NCI-H187 treated with DMSO at 0.1 percent for 48 hours (cell line): ENCODE results near the gene GRB10.

ENCODE experiments used
- DNase-seq: peaks from one replicate; lab custom pipeline; 2025; lab: John Stamatoyannopoulos, UW

The GRB10 gene

GRCh38 chr7:50718876-50719275 is 63.8 kb downstream of the GRB10 start:
- DNase-seq, result no peak

GRCh38 chr7:50718311-50718710 is 64.4 kb downstream of the GRB10 start:
- no peak for DNase-seq

GRCh38 chr7:50717181-50717580 is 65.5 kb downstream of the GRB10 start:
- no peak for DNase-seq

GRCh38 chr7:50714857-50715256 is 67.8 kb downstream of the GRB10 start:
- no peak for DNase-seq

GRCh38 chr7:50713123-50713965 is 69.4 kb downstream of the GRB10 start:
- no peak for DNase-seq

- DNase-seq, result no peak
These were observed 70.2 kb downstream of the GRB10 start for GRCh38 chr7:50712252-50713122.

- no peak for DNase-seq
These were observed 71.2 kb downstream of the GRB10 start for GRCh38 chr7:50711271-50712175.

- DNase-seq, result no peak
These were observed 72.1 kb downstream of the GRB10 start for GRCh38 chr7:50710441-50711154.

- DNase-seq, result no peak
These were observed 73.5 kb downstream of the GRB10 start for GRCh38 chr7:50709151-50709550.

- DNase-seq, result no peak
These were observed 75.3 kb downstream of the GRB10 start for GRCh38 chr7:50707236-50708006.

- DNase-seq, result no peak
These were observed 76.2 kb downstream of the GRB10 start for GRCh38 chr7:50706469-50706937.

GRCh38 chr7:50704844-50705243 is 77.9 kb downstream of the GRB10 start:
- no peak for DNase-seq

GRCh38 chr7:50703654-50704053 is 79.0 kb downstream of the GRB10 start:
- DNase-seq, result no peak

GRCh38 chr7:50699143-50699542 is 83.6 kb downstream of the GRB10 start:
- DNase-seq, result no peak

- DNase-seq, result no peak
These were observed 84.9 kb downstream of the GRB10 start for GRCh38 chr7:50697748-50698147.

GRCh38 chr7:50696810-50697582 is 85.7 kb downstream of the GRB10 start:
- no peak for DNase-seq

- DNase-seq, result no peak
These were observed 87.7 kb downstream of the GRB10 start for GRCh38 chr7:50695026-50695425.

GRCh38 chr7:50693455-50694130 is 89.1 kb downstream of the GRB10 start:
- DNase-seq, result no peak

- no peak for DNase-seq
These were observed 92.1 kb downstream of the GRB10 start for GRCh38 chr7:50690541-50691011.
